Left renal pelvis (tissue), 4 donors: ENCODE results near the gene RCSD1. TPM values are rescaled to one million over a fixed set of nuclear protein-coding genes. Genes with fewer than 3 reads are reported as not detected.

Experiments
- DNase-seq, 4 donors: peaks; one replicate each; pipeline ENCODE4 v3.0.0-alpha.2; 2013; ENCODE audit warnings: low read depth in 4 of 4, low spot score in 3 of 4
- polyA plus RNA-seq, 4 donors: library from polyadenylated mRNA; unstranded; fragments of 120-200 nt; gene quantifications; one replicate each; pipeline ENCODE4 v1.2.1, GENCODE V29; 2013; ENCODE audit not compliant: insufficient read length in 4 of 4

RCSD1 gene
- polyA plus RNA-seq, 4 donors, result 8.4 to 14.1 (median 12.9) TPM

DNA sequence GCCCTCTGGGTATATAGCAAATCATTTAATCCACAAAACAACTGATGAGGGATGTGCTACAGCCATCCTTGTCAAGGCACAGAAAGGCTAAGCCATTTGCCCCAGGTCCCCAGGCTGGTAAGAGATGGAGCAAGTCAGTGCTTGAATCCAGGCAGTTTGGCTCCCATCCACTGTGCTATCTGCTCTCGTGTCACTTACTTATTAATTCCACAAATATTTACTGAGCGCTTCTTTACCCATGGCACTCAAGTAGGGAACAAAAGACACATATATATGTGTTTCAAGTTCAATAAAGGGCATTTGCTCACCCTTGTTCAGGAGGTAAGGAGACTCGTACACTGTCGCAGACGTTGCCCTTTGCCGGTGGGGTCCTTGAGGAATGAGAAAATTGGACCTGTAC is 53.2 kb downstream of the RCSD1 start:
- no peak for DNase-seq

DNA sequence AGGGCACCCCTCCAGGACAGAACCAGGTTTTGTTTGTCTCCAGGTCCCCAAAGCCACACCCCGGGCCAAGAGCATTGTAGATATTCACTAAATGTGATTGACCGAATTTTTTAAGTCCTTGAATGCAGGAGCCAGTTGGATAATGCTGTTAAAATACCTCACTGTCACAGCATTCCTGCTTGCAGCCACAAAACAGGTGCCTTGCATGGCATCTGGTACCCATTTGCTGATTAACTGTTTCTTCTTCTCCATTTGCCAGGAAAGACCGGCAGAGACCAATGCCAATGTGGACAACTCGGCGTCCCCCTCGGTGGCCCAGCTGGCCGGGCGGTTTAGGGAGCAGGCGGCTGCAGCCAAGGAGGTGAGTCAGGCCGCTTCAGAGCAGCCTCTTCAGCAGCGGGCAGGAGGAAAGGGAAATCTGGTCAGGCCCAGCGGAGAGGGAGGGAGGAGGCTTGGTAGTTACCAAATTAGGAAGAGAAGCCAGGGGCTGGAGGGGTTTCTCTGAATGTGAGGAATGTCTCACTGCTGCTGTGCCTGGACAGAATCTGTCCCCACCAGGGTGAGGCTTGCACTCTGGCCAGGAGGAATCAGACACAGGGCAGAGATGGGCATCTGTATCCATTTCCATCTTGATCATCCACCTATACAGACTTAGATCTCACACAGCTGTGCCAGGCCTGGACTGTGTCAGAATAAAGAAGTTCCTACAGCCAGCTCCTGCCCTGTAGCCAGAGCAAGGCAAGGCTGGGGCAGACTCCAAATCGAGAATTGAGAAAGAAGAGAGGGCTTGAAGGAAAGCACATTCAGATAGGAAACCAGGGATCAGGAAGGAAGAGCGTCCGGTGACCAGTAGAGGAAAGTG is 53.8 kb downstream of the RCSD1 start:
- no peak for DNase-seq

DNA sequence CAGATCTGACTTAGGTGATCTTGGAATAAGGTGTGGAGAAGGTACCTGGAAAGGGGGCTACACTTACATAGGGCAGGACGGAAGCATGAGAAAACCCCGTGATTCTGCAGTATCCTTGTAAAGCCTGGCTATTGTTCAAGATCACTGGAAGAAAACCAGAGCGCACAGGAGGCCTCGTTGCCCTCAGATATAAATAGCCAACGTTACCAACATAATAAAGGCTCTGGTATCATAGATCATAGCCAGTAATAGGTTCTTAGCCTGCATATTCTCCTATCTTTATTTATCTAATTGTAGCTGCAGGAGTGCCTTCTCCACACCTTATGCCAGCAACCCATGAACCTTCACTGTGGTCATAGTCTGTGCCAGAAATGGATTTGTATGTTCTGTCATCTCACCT is 55.8 kb downstream of the RCSD1 start:
- no peak for DNase-seq

DNA sequence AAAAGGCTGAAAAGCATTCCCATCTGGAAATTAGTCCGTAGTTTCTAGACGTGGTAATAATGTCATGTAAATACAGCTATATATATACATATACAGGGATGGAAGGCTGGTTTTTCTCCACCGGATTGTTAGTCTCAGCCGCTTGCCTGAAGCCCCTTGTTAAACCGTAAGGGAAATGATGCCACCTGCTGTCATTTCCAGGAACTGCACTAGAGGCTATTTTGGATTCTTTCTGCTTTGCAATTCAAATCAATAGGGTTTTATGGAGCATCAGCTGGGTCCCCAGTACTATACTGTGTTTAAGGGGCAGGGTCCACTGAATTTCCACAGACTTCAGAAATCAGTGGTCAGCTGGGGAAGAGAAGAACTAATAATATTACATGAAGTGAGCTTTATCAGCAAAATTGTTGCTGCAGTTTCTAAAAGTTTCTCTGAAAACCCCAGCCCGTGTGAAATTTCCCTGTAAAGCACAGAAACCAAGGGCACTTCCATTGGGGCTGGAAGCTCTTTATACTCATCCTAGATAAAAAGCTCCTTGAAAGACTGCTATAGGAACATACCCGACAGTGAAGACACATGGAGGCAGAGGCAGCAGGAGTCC is 58.0 kb downstream of the RCSD1 start:
- DNase-seq, result peak; percentile 54 to 75 (median 61)

DNA sequence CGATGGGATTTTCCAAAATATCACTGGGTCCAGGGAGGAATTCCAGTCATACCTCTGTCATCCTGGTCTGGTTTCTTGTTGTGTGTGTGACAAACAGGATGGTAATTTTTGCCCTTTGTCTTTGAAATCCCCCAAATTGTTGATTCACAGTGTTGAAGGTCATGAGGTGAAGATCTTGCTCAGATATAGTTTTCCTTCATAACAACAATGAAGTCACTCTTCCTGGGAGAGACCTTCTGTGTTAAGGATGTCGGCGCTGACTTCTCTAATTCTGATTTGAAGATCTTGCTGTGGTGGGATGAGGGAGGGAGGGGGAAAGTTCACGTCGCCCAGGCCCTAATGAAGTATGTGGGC is 59.5 kb downstream of the RCSD1 start:
- no peak for DNase-seq

DNA sequence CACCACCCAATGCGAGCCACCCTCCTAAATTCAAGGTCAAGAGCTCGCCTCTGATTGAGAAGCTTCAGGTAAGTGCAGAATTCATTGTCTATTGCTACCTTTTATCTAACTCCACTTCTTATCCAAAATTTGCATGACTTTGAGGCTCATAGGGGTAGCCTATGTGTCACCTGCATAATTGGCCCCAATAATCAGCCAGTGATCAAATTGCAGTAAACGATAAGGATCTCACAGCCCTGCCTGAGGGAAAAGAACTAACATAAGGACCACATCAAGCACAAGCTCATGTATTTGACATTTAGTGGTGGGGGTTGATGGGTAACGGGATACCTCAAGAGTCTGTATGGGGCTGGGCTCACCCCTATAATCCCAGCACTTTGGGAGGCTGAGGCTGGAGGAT is 60.0 kb downstream of the RCSD1 start:
- no peak for DNase-seq

DNA sequence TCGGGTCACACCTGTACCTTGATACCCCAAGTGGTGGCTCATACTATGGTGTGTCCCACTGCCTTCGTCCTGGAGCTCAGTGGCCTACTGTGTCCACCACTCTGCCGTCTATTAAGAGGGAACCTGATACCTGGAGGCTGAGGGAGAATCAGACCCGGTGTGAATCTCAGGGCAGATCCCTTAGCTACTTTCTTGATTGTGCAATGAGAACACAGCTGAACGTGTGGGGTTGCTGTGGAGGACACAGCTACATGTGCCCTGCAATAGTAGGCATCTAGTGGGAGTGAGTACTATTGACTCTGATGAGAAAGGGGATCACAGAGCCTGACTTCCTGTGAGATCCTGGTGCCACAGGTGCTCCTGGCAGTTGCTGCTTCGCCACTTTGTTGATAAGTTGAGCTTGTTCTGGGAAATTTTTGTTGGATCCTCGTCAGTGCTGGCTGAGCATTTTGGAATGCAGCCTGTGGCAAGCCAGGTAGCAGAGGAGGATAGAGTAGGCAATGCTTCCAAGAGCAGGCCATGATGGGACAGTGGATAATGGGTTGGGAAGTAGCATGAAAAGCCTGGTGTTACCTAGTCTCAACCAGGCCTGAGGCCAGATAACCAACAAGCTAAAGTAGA is 63.5 kb downstream of the RCSD1 start:
- DNase-seq, result no peak

DNA sequence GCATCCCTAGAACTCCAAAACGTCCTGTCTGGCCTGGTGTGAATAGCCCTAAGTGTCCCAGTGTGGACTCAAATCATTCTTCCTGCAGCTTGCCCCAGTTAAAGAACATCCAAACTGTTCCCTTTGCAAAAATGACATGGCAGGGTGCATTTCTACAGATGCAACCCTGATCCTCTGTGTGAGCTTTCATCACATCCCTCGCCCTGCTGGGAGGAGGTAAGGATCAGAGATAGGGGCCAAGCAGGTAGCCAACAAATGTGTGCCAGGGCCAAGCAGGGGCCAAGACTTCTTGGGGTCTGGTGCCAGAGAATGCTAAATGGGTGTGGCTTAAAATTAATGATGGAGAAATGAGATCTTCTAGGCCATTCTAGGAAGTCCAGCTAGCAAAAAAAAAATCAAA is 64.7 kb downstream of the RCSD1 start:
- no peak for DNase-seq

GRCh38 chr1:167695147-167695546 is 65.1 kb downstream of the RCSD1 start:
- DNase-seq, result no peak

GRCh38 chr1:167695756-167696561 is 65.9 kb downstream of the RCSD1 start:
- no peak for DNase-seq

GRCh38 chr1:167697667-167698141 is 67.7 kb downstream of the RCSD1 start:
- no peak for DNase-seq

GRCh38 chr1:167698313-167698712 is 68.3 kb downstream of the RCSD1 start:
- no peak for DNase-seq

GRCh38 chr1:167701510-167701909 is 71.5 kb downstream of the RCSD1 start:
- no peak for DNase-seq

GRCh38 chr1:167703557-167703956 is 73.5 kb downstream of the RCSD1 start:
- DNase-seq, result no peak

DNA sequence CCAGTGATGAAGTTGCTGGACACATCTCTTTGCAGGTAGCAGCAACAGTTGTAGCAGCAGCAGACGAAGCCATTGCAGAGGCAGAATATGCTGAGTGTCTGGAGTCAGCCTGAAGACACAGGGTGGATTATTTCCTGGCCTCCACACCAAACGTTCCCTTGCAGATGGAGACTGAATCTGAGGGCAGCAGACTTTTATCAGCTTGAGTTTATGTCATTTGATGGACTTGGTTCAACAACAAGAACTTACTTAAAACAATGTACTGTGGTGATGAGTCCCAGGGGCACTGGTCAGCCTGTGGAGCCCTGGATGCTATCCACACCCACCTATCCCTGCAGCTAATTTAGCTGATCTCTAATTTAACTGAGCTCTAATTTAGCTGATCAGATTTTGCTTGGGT is 74.7 kb downstream of the RCSD1 start:
- DNase-seq, result no peak

DNA sequence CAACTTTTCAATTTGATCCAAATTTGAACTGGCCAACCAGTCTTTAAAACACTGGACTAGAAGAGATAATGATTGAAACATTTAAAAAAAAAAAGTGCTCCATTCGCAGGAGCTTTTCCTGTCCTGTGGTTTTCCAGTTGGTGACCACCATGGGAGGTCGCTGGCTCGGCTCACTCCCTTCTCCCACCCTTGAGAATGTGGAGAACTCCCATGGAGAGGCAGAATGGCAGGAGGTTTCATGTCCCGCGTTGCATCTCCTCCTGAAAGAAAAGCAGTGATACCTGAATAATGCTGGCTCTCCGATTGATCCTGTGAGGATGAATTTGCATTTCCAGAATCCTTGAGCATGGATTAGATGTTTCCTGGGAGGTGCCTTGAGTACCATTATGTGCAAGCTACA is 75.2 kb downstream of the RCSD1 start:
- DNase-seq, result no peak

- no peak for DNase-seq
Observed at GRCh38 chr1:167706363-167706762, 76.3 kb downstream of the RCSD1 start.

DNA sequence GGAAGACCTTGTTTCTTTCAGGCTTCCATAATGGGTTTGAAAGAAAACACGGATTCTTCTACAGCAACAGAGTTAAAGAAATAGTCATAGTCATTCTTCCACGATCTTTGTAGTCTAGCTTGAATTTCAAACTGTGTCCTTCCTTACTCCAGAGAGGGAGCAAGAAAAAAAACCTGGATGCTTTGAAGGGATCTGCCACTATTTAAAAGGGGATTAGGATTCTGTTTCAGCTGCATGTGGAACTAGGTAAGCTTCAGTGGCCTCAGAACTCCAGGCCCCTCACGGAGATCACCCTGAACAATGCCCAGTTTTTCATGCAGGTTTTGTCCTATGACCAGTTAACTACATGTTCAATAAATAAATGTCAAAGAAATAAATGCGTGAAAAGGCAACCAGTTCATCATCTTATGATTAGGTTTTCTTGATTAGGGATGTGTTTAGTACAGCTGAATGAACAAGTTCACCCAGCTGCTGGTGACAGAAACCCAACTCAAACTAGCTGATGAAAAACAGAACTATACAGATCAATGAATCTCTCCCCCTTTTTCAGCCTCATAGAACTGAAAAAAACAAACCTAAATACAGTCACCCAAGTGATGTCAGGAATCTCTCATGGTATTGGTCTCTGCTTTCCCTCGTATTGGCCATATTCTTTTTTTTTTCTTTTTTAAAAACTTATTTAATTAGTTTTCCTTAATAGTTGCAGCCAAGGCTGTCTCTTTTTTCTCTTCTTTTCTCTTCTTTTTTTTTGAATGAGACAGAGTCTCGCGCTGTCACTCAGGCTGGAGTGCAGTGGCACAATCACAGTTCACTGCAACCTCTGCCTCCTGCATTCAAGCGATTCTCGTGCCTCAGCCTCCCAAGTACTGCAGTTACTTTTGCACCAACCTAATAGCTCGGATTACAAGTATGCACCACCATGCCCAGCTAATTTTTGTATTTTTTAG is 77.2 kb downstream of the RCSD1 start:
- no peak for DNase-seq

DNA sequence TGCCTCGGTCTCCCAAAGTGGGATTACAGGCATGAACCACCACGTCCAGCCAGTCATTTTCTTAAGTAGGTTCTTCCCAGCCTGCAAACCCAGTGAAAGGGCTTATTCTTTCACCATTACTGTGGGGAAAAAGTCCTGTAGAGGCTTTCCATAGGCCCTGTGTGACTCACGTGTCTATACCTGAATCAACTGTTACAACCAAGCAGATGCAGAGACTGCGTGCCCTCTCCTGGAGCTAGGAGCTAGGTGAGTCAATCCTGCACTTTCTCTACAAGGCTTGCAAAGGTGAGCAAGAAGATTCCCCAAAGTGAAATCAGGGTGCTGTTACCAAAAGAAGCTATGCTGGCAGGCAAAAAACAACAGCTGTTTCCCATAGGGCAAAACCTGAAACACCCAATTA is 77.9 kb downstream of the RCSD1 start:
- no peak for DNase-seq

- no peak for DNase-seq
Observed at GRCh38 chr1:167708940-167709389, 78.9 kb downstream of the RCSD1 start.
